ENCODE results near the gene C1QTNF3.

The C1QTNF3 gene

DNA sequence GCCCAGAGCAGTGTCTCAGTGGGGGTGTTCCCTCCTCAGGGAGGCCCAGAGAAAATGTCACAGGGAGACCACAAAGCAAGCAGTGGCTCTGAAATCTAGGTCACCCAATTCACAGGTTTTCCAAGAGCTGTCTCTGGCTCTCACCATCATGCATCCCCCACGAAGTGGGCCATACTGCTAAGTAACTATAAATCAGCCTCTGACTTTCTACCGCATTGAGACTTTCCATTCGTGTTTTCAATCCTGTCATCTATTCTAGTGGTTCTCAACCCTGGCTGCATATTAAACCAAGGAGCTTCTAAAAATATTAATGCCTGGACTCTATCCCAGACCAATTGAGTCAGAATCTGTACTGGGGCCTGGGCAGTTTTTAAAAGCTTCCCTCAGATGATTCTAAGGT lies 2.0 kb upstream of the C1QTNF3 start:
- no peak for DNase-seq (ENCODE audit: extremely low read depth, low read depth)
- TF ChIP-seq, protein P1, sequence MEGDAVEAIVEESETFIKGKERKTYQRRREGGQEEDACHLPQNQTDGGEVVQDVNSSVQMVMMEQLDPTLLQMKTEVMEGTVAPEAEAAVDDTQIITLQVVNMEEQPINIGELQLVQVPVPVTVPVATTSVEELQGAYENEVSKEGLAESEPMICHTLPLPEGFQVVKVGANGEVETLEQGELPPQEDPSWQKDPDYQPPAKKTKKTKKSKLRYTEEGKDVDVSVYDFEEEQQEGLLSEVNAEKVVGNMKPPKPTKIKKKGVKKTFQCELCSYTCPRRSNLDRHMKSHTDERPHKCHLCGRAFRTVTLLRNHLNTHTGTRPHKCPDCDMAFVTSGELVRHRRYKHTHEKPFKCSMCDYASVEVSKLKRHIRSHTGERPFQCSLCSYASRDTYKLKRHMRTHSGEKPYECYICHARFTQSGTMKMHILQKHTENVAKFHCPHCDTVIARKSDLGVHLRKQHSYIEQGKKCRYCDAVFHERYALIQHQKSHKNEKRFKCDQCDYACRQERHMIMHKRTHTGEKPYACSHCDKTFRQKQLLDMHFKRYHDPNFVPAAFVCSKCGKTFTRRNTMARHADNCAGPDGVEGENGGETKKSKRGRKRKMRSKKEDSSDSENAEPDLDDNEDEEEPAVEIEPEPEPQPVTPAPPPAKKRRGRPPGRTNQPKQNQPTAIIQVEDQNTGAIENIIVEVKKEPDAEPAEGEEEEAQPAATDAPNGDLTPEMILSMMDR (IDR thresholded peaks at IDR 0.05; ENCODE audit: low read depth, low read length) = no peak

DNA sequence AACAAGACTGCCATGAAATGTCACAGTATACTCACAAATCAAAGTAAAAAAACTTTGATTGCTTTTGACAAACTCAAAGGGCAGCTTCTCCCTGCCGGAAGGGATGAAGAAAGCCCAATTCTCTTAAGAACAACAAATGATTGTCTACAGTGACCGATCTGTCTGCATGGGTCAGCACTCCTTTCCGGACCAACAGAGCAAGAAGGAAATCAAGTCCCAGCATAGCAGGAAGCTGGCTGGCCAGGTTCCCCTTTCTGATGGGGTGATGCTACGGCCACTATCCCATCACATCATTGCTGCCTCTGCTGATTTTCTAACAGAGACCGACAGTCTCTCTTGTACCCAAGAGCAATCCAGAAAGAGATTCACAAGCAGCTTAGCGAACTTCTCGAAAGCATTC lies 692 bp downstream of the C1QTNF3 start:
- TF ChIP-seq, protein P1 (IDR thresholded peaks at IDR 0.05; ENCODE audit: low read depth, low read length) = no peak
- no peak for DNase-seq (ENCODE audit: extremely low read depth, low read depth)

DNA sequence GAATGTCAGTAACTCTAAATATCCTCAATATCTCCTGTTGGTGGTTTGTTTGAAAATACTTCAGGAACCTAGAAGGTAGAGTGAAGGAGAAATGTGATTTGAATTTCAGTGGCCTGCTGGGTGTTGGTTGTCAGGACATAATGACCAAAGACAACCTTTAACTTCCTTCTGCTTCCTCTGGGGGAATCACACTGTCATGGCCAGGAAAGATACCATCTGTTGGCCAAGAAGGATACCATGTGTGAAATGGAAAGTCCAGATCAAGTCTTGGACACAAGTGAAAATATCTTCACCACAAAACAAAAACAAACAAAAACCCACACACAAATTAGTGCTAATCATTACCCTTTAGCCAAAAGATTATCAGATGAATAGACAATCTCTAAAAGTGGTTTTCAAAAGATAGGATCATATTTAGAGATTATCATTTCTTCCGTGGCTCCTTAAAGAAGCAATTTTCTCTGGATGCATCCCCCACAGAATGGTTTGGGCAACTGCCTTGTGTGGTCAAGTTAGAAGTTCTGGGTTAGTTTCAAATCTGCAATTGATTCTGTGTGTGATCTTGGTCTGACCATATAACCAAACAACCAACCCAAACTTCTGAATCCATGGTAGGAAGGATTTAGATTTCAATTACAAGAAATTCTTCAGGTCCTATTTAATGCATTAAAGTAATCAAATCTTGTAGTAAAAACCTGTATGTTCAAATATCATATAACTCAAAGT lies 1.6 kb downstream of the C1QTNF3 start:
- TF ChIP-seq, protein P1 (IDR thresholded peaks at IDR 0.05; ENCODE audit: low read depth, low read length) = no peak
- no peak for DNase-seq (ENCODE audit: extremely low read depth, low read depth)

DNA sequence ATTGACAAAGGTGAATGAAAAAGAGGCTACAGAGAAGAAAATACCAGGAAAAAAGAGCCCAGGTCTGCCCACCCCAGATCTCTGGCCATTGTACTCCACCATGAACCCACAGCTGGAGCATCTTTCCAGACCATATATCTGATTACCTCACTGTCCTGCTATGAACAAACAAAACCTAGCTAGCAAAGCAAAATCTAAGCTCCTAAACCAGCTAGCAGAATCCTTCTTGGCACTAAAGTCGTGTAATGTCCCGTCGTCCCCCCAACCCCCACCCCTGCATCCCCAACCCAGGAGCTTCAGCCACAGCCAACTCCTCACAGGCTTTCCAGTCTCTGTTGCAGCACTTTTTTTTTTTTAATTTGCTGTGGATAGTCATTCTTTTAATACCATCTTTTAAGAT lies 2.5 kb downstream of the C1QTNF3 start:
- TF ChIP-seq, protein P1 (IDR thresholded peaks at IDR 0.05; ENCODE audit: low read depth, low read length) = no peak
- DNase-seq (ENCODE audit: extremely low read depth, low read depth) = no peak

DNA sequence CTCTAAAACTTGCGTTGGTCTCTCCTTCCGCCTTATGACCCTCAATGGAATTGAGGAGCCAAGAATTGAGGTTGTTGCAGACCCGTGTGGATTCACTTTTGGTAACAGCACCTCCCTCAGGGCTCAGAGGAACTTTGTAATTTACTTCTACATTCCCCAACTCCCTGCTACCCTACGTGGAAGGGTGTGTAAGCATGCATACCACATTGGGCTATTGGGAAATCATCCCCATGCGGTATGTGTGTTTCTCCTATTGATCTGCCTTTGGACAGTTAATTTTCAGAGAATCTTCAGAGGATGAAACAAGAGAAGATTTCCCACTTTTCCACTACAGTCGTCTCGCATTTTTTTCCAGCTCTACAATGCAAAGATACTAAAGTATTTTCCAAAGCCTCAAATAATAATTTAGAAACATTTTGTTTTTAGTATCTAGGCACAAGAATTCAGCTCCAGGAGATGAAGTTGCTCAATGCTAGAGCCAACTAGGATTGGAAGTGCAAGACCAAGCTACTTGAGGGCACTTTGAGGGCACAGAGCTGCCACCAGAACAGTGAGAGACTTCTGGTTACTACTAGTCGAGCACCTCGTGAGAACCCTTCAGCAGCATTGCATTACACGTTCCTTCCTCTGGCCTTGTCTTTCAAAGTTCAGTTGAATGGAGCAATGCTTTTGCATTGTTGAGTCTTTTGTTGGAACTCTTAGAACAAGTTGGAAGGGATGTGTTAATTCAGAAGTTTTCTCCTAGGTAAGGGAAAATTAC lies 3.4 kb downstream of the C1QTNF3 start:
- TF ChIP-seq, protein P1 (IDR thresholded peaks at IDR 0.05; ENCODE audit: low read depth, low read length) = no peak
- DNase-seq (ENCODE audit: extremely low read depth, low read depth) = no peak

DNA sequence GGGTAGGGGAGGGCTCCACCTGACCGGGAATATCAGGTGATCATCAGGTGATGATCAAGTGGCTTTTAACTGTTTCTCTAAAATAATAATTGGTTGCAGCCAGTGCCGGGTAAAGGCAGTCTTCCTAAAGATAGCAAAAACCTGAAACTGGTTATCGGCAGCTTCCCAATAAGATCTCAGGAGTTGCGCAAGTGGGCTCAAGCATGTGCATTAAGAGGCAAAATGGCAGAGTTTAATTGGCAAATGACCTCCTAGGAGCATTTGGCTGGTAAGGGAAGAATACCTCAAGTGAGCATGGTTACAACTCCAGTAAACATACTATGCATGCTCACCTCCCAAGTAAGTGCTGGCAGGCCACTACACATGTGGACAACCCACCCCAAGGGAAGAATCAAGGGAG lies 4.2 kb downstream of the C1QTNF3 start:
- TF ChIP-seq, protein P1 (IDR thresholded peaks at IDR 0.05; ENCODE audit: low read depth, low read length) = no peak
- DNase-seq (ENCODE audit: extremely low read depth, low read depth) = no peak

DNA sequence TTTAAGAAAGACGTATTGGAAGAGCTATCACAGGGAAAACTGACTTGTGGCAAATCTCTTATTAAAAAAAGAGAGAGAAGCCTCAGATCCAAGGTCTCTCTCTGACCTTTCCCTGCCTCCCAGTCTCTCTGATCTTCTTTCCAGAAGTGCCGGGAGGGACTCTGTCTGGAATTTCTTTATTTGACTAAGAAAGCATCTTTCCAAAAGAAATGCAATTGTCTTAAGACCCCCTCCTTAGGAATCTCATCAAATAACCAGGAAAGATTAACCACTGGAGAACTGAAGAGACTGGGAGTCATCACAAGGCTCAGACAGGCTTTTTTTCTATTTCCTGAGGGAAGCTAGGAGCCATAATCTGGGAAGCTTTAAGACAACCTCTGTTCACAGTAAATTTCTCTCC lies 4.6 kb downstream of the C1QTNF3 start:
- DNase-seq (ENCODE audit: extremely low read depth, low read depth) = no peak
- TF ChIP-seq, protein P1 (IDR thresholded peaks at IDR 0.05; ENCODE audit: low read depth, low read length) = no peak
